ENCODE measurements around the gene NFIC.

The NFIC gene

GRCh38 chr19:3509566-3509989, 143.2 kb downstream of the NFIC start:
- peaks cover 7% of the 10 kb centered on the region for H3K36me3 ChIP-seq (ENCODE audit: control insufficient read depth, insufficient read depth, low read length)

GRCh38 chr19:3510727-3511126, 144.3 kb downstream of the NFIC start:
- TF ChIP-seq CTCF (IDR thresholded peaks at IDR 0.05; ENCODE audit: insufficient read depth, low read length, poor library complexity, severe bottlenecking) = no peak
- no peak for DNase-seq (ENCODE audit: extremely low read depth, insufficient read length)
- Histone ChIP-seq H3K27me3 (replicated peaks; ENCODE audit: control insufficient read depth, insufficient read depth, low read length) (no peaks in the 10 kb centered on the region), H3K36me3 (ENCODE audit: control insufficient read depth, insufficient read depth, low read length) (peaks cover 7% of the 10 kb centered on the region), H3K4me3 (replicated peaks; ENCODE audit: low read depth, low read length) (no peak overlapping the region)

More at GRCh38 chr19:3509566-3509989, 143.2 kb downstream of the NFIC start:
- no peaks in the 10 kb centered on the region for H3K27me3 ChIP-seq (replicated peaks; ENCODE audit: control insufficient read depth, insufficient read depth, low read length)
- no peak for DNase-seq (ENCODE audit: extremely low read depth, insufficient read length)
- TF ChIP-seq CTCF (IDR thresholded peaks at IDR 0.05; ENCODE audit: insufficient read depth, low read length, poor library complexity, severe bottlenecking) = no peak
- H3K4me3 ChIP-seq (replicated peaks; ENCODE audit: low read depth, low read length) = no peak overlapping the region

- TF ChIP-seq CTCF (IDR thresholded peaks at IDR 0.05; ENCODE audit: insufficient read depth, low read length, poor library complexity, severe bottlenecking) = no peak
- DNase-seq (ENCODE audit: extremely low read depth, insufficient read length) = no peak
- Histone ChIP-seq H3K27me3 (replicated peaks; ENCODE audit: control insufficient read depth, insufficient read depth, low read length) (no peaks in the 10 kb centered on the region), H3K4me3 (replicated peaks; ENCODE audit: low read depth, low read length) (no peak overlapping the region), H3K36me3 (ENCODE audit: control insufficient read depth, insufficient read depth, low read length) (peaks cover 7% of the 10 kb centered on the region)
Measured at GRCh38 chr19:3511506-3512251, 145.3 kb downstream of the NFIC start.

GRCh38 chr19:3512562-3513228, 146.3 kb downstream of the NFIC start:
- H3K36me3 ChIP-seq (ENCODE audit: control insufficient read depth, insufficient read depth, low read length) = peaks cover 7% of the 10 kb centered on the region
- DNase-seq (ENCODE audit: extremely low read depth, insufficient read length) = no peak
- H3K27me3 ChIP-seq (replicated peaks; ENCODE audit: control insufficient read depth, insufficient read depth, low read length) = no peaks in the 10 kb centered on the region
- no peak for TF ChIP-seq CTCF (IDR thresholded peaks at IDR 0.05; ENCODE audit: insufficient read depth, low read length, poor library complexity, severe bottlenecking)
- no peak overlapping the region for H3K4me3 ChIP-seq (replicated peaks; ENCODE audit: low read depth, low read length)

- no peak overlapping the region for H3K4me3 ChIP-seq (replicated peaks; ENCODE audit: low read depth, low read length)
- H3K36me3 ChIP-seq (ENCODE audit: control insufficient read depth, insufficient read depth, low read length) = peaks cover 7% of the 10 kb centered on the region
- DNase-seq (ENCODE audit: extremely low read depth, insufficient read length) = no peak
- H3K27me3 ChIP-seq (replicated peaks; ENCODE audit: control insufficient read depth, insufficient read depth, low read length) = no peaks in the 10 kb centered on the region
- no peak for TF ChIP-seq CTCF (IDR thresholded peaks at IDR 0.05; ENCODE audit: insufficient read depth, low read length, poor library complexity, severe bottlenecking)
Measured at GRCh38 chr19:3513229-3514140, 147.1 kb downstream of the NFIC start.
